Stimulated activated memory B cell treated with anti-CD40 and anti-IgM and Interleukin-4, amounts not matched to agents 10 μg/mL and 1 μg/mL and 100 μg/mL, for 72 hours (primary cell): ENCODE measurements around the gene CCL4L2.
"Not testable (repeated sequence)": the region's sequence is repeated elsewhere in the genome, so short reads cannot be mapped to it uniquely, and the experiment has no call there.

ENCODE experiments used
- ATAC-seq: fragments of 150-1000 bp; cut with Tn5 transposase; 2 replicates; pipeline ENCODE4 v1.10.0; 2021
- H3K27ac Mint-ChIP-seq: one replicate; pipeline ENCODE4 v1.8.0; 2022; ENCODE audit warnings: mild to moderate bottlenecking, mixed read lengths
- H3K27me3 Mint-ChIP-seq: one replicate; pipeline ENCODE4 v1.8.0; 2022; ENCODE audit warnings: mixed read lengths
- H3K36me3 Mint-ChIP-seq: one replicate; pipeline ENCODE4 v1.8.0; 2022; ENCODE audit warnings: mixed read lengths
- H3K4me1 Mint-ChIP-seq: one replicate; pipeline ENCODE4 v1.8.0; 2022; ENCODE audit warnings: mixed read lengths
- H3K4me3 Mint-ChIP-seq: one replicate; pipeline ENCODE4 v1.8.0; 2022; ENCODE audit warnings: mild to moderate bottlenecking, moderate library complexity, mixed read lengths
- H3K9me3 Mint-ChIP-seq: one replicate; pipeline ENCODE4 v1.8.0; 2022; ENCODE audit warnings: mixed read lengths

CCL4L2 gene

DNA sequence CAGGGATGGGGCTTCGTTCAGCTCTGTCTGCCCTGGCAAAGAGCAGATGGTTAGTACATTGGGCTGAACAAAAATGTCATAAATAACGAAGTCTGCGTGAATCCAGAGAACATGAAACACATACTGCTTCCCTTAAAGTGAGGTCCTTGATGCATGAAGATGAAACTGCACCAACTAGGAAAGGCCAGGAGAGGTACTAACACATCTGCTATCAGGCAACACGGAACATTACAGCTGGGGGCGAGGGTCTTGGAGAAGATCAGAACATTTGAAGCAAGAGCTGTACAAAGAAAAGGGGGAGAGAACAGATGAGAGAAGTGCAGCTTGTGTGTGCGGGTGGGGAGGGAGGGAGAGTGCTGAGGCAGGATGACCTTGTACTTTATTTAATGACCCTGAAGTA is 3.5 kb upstream of the CCL4L2 start:
- not testable (repeated sequence) for H3K9me3 Mint-ChIP-seq, H3K27ac Mint-ChIP-seq, ATAC-seq, H3K4me3 Mint-ChIP-seq, H3K36me3 Mint-ChIP-seq
- Mint-ChIP-seq H3K27me3 (peaks cover 48% of the 10 kb centered on the region), H3K4me1 (peaks cover 64% of the 10 kb centered on the region)

GRCh38 chr17:36209575-36209974 is 1.3 kb upstream of the CCL4L2 start:
- no peak for ATAC-seq
- Mint-ChIP-seq H3K36me3 (no peaks in the 10 kb centered on the region), H3K4me3 (no peak overlapping the region), H3K4me1 (peaks cover 54% of the 10 kb centered on the region), H3K27me3 (peaks cover 53% of the 10 kb centered on the region), H3K9me3 (no peaks in the 10 kb centered on the region), H3K27ac (no peak overlapping the region)

GRCh38 chr17:36211484-36212271 is 815 bp downstream of the CCL4L2 start:
- not testable (repeated sequence) for H3K36me3 Mint-ChIP-seq, H3K9me3 Mint-ChIP-seq, ATAC-seq
- peak overlapping the region; percentile 21 for H3K4me3 Mint-ChIP-seq
- H3K27ac Mint-ChIP-seq: peak overlapping the region; percentile 25
- H3K4me1 Mint-ChIP-seq: peaks cover 40% of the 10 kb centered on the region
- H3K27me3 Mint-ChIP-seq: peaks cover 57% of the 10 kb centered on the region

DNA sequence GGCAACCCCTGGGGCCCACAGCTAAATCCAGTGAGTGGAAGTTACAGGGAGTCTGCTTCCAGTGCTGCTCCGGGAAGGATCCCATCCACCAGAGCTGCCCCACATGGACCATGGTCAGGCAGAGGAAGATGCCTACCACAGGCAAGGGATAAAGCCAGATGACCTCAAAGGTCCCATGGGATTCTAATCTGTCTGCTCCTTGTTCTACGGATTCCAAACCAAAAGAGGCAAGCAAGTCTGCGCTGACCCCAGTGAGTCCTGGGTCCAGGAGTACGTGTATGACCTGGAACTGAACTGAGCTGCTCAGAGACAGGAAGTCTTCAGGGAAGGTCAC is 1.4 kb downstream of the CCL4L2 start:
- Mint-ChIP-seq H3K27ac (peak overlapping the region; percentile 25), H3K4me1 (peaks cover 34% of the 10 kb centered on the region)

DNA sequence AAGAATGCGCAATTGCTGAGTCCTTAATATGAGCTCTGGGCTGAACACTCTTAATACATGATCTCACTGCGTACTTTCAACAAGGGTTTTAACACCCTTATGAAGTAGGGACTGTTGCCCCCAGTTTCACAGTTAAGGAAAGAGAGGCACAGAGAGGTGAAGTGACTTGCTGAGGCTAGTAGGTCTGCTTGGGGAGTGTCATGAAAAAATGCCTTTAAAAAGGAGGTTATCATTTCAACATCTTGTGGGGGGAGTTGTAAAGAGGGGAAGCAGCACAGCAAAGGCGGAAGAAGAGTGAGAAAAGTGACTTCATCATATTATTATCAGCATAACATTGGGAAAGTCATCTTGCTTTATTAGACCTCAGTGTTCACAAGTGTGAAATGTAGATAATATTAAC is 2.1 kb downstream of the CCL4L2 start:
- ATAC-seq: no peak
- Mint-ChIP-seq H3K4me1 (peaks cover 29% of the 10 kb centered on the region), H3K27me3 (peaks cover 55% of the 10 kb centered on the region), H3K4me3 (no peak overlapping the region), H3K27ac (no peak overlapping the region), H3K9me3 (peaks cover 4% of the 10 kb centered on the region), H3K36me3 (no peaks in the 10 kb centered on the region)

More for the DNA sequence above, 1.4 kb downstream of the CCL4L2 start:
- no peak for ATAC-seq
- Mint-ChIP-seq H3K36me3 (no peaks in the 10 kb centered on the region), H3K27me3 (peaks cover 55% of the 10 kb centered on the region), H3K4me3 (no peak overlapping the region), H3K9me3 (no peaks in the 10 kb centered on the region)

DNA sequence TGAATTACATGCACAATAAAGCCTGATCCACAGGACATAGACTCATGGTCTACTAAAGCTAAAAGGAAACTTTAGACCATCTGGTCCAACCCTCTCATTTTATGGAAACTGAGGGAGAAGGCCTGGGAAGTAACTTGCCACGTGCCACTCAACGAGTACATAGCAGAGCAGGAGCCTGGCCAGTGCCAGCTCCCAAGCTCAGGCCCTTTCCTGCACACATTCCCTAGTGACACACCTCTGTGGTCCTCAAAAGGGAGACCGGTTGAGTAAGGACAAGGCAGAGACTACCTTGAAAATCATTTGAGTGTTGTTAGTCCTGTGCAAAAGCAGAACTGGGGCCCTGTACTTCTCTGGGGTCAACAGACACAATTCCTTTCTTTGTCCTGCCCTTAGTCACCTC is 2.8 kb downstream of the CCL4L2 start:
- Mint-ChIP-seq H3K36me3 (no peaks in the 10 kb centered on the region), H3K27me3 (peaks cover 62% of the 10 kb centered on the region), H3K4me3 (no peak overlapping the region), H3K9me3 (peaks cover 9% of the 10 kb centered on the region), H3K27ac (no peak overlapping the region), H3K4me1 (peaks cover 29% of the 10 kb centered on the region)
- ATAC-seq: no peak

DNA sequence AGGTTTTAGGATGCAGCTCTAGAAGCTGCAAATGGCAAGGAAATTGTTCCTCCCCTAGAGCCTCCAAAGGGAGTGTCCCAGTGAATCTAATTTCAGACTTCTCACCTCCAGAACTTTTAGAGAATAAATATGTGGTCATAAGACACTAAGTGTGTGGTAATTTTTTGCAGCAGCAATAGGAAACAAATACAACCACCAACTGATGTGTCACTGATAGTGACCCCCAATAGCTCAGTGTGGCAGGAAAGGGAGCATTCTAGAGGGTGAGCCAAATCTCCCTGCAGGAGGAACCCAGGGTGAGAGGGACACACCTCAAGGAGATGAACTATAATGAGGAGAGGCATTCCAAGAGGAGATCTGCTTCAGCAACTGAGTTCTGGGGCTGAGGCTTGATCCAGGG is 4.1 kb downstream of the CCL4L2 start:
- Mint-ChIP-seq H3K27ac (no peak overlapping the region), H3K27me3 (peaks cover 71% of the 10 kb centered on the region), H3K9me3 (peaks cover 10% of the 10 kb centered on the region), H3K36me3 (no peaks in the 10 kb centered on the region), H3K4me3 (no peak overlapping the region), H3K4me1 (peaks cover 23% of the 10 kb centered on the region)
- no peak for ATAC-seq

- Mint-ChIP-seq H3K9me3 (peaks cover 10% of the 10 kb centered on the region), H3K27me3 (peaks cover 71% of the 10 kb centered on the region), H3K4me1 (peaks cover 15% of the 10 kb centered on the region)
- H3K36me3 Mint-ChIP-seq, ATAC-seq, H3K4me3 Mint-ChIP-seq, H3K27ac Mint-ChIP-seq: not testable (repeated sequence)
Measured at GRCh38 chr17:36215406-36216308, 4.8 kb downstream of the CCL4L2 start.

DNA sequence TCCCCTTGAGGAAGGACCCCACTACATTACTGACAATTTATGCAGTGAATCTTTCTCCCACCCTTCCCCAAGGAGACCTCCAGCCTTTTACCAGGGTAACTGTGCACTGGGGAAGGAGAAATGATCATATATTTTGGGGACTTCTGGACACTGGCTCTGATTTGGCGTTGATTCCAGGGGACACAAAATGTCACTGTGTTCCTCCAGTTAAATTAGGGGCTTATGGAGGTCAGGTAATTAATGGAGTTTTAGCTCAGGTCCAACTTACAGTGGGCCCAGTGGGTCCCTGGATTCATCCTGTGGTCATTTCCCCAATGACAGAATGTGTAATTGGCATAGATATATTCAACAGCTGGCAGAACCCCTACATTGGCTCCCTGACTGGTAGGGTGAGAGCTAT is 8.7 kb downstream of the CCL4L2 start:
- not testable (repeated sequence) for H3K27ac Mint-ChIP-seq, H3K4me3 Mint-ChIP-seq, ATAC-seq, H3K36me3 Mint-ChIP-seq, H3K4me1 Mint-ChIP-seq
- peaks cover 10% of the 10 kb centered on the region for H3K9me3 Mint-ChIP-seq
- H3K27me3 Mint-ChIP-seq: peaks cover 57% of the 10 kb centered on the region

DNA sequence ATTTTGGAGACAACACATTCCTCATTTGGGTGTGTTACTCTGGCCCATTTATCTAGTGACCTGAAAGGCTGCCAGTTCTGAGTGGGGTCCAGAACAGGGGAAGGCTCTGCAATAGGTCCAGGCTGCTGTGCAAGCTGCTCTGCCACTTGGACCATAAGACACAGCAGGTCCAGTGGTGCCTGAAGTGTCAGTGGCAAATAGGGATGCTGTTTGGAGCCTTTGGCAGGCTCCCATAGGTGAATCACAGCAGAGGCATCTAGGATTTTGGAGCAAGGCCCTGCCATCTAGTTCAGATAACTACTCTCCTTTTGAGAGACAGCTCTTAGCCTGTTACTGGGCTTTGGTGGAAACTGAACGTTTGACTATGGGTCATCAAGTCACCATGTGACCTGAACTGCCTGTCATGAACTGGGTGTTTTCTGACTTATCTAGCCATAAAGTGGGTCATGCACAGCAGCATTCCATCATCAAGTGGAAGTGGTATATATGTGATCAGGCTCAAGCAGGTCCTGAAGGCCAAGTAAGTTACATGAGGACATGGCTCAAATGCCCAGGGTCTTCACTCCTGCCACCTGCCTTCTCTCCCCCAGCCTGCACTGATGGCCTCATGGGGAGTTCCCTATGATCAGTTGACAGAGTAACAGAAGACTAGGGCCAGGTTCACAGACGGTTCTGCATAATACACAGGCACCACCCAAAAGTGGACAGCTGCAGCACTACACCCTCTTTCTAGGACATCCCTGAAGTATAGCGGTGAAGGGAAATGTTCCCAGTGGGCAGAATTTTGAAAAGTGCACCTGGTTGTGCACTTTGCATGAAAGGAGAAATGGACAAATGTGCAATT is 10.1 kb downstream of the CCL4L2 start:
- H3K4me3 Mint-ChIP-seq, H3K36me3 Mint-ChIP-seq, H3K4me1 Mint-ChIP-seq, H3K27ac Mint-ChIP-seq, ATAC-seq: not testable (repeated sequence)
- H3K27me3 Mint-ChIP-seq: peaks cover 43% of the 10 kb centered on the region
- peaks cover 10% of the 10 kb centered on the region for H3K9me3 Mint-ChIP-seq

- Mint-ChIP-seq H3K9me3 (peaks cover 10% of the 10 kb centered on the region), H3K27me3 (peaks cover 36% of the 10 kb centered on the region)
- ATAC-seq, H3K27ac Mint-ChIP-seq, H3K4me3 Mint-ChIP-seq, H3K36me3 Mint-ChIP-seq, H3K4me1 Mint-ChIP-seq: not testable (repeated sequence)
Measured at GRCh38 chr17:36221581-36222100, 10.8 kb downstream of the CCL4L2 start.

DNA sequence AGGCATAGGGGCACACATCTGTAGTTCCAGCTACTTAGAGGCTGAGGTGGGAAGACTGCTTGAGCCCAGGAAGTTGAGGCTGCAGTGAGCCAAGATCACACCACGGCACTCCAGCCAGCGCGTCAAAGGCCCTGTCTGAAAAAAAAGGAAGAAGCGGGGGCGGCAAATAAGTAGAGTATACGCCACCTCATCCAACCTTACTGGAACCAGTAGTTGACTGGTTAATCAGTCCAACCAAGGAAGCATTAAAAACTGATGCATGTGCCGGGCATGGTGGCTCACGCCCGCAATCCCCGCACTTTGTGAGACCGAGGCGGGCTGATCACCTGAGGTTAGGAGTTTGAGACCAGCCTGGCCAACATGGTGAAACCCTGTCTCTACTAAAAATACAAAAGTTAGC is 12.1 kb downstream of the CCL4L2 start:
- not testable (repeated sequence) for H3K9me3 Mint-ChIP-seq, ATAC-seq, H3K36me3 Mint-ChIP-seq, H3K27ac Mint-ChIP-seq, H3K4me3 Mint-ChIP-seq, H3K4me1 Mint-ChIP-seq
- peaks cover 26% of the 10 kb centered on the region for H3K27me3 Mint-ChIP-seq

DNA sequence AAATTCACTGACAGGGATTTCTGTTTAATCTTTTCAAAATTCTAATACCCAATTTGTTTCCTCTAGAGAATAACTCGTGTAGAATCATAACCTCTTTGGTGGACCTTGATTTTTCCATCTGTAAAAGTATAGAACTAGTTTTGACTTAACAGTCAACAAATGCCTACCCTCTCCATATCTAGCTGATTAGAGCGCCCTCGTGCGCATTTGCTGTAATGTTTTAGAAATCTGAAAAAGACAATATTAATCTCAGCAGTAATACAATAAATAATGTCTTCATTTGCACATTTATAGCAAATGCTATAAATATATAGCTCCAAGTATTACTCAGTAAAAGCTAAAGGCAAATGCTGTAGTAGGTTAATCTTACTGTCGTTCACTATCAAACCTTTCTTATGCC is 18.8 kb downstream of the CCL4L2 start:
- not testable (repeated sequence) for H3K4me1 Mint-ChIP-seq, H3K9me3 Mint-ChIP-seq, H3K36me3 Mint-ChIP-seq

GRCh38 chr17:36242046-36242445 is 31.2 kb downstream of the CCL4L2 start:
- not testable (repeated sequence) for H3K27ac Mint-ChIP-seq, H3K9me3 Mint-ChIP-seq, H3K4me3 Mint-ChIP-seq, H3K36me3 Mint-ChIP-seq, ATAC-seq, H3K27me3 Mint-ChIP-seq, H3K4me1 Mint-ChIP-seq

More for the DNA sequence above, 18.8 kb downstream of the CCL4L2 start:
- not testable (repeated sequence) for H3K27me3 Mint-ChIP-seq, H3K4me3 Mint-ChIP-seq, ATAC-seq, H3K27ac Mint-ChIP-seq
